ENCODE data around the gene BAX.
A peak's percentile ranks its signal among the peaks of the same experiment; 100 is the strongest.
"Not testable (repeated sequence)": the region's sequence is repeated elsewhere in the genome, so short reads cannot be mapped to it uniquely, and the experiment has no call there.

BAX gene
- 12.2 to 58.7 (median 23.0) reads per million in 17 experiments for total RNA-seq

DNA sequence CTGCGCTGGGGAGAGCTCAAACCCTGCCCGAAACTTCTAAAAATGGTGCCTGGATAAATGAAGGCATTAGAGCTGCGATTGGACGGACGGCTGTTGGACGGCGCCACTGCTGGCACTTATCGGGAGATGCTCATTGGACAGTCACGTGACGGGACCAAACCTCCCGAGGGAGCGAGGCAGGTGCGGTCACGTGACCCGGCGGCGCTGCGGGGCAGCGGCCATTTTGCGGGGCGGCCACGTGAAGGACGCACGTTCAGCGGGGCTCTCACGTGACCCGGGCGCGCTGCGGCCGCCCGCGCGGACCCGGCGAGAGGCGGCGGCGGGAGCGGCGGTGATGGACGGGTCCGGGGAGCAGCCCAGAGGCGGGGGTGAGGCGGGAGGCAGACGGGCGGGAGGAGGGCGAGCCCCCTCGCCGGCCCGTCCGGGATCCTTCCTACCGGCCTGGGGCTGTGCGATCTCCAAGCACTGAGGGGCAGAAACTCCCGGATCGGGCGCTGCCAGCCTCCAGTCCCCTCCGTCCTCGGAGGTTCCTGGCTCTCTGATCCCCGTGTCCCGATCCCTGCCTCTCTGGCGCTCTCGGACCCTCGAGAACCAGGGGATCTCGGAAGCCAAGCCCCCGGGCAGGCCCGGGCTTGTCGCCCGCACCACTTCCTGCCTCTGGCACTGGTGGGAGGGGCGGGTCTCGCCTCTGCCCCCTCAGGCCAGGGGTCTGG, at the start of gene BAX:
BAX (plus strand) TSS at position 281 of the 713 bp plus-strand sequence; CDS start at position 335, 54 bp downstream.
- DNase-seq: peak; percentile 92 to 97 (median 94)

GRCh38 chr19:48905664-48906063, 49.0 kb upstream of the BAX start:
- DNase-seq: no peak

DNA sequence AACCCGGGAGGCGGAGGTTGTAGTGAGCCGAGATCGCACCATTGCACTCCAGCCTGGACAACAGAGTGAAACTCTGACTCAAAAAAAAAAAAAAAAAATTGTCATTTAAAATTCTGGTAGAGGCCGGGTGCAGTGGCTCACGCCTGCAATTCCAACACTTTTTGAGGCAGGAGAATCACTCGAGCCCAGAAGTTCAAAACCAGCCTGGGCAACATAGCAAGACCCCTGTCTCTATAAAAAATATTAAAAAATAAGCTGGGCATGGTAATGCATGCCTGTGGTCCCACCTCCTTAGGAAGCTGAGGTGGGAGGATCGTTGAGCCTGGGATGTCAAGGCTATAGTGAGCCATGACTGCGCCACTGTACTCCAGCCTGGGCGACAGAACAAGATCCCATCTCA, 48.4 kb upstream of the BAX start:
- no peak for DNase-seq

DNA sequence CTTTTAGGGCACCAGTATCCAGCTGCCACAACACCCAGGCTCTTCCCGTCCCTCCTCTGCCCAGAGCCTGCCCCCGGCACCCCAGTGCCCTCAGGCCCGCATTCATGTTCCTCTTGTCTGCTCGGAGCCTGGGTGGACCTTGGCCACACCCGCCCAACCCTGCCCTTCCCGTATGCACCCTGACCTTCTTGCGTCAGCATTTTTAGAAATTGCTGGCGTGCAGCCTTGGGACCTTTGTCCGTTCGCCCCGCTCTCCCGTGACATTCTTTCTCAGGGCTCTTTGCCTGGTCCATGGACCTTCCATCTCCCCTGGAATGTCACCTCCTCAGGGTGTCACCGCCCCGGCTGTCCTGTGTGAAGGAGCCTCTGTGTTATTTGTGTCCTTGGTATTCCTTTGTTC, 47.0 kb upstream of the BAX start:
- DNase-seq: peak; percentile 54 to 83 (median 70)

GRCh38 chr19:48909424-48910077, 45.1 kb upstream of the BAX start:
- not testable (repeated sequence) for DNase-seq

DNA sequence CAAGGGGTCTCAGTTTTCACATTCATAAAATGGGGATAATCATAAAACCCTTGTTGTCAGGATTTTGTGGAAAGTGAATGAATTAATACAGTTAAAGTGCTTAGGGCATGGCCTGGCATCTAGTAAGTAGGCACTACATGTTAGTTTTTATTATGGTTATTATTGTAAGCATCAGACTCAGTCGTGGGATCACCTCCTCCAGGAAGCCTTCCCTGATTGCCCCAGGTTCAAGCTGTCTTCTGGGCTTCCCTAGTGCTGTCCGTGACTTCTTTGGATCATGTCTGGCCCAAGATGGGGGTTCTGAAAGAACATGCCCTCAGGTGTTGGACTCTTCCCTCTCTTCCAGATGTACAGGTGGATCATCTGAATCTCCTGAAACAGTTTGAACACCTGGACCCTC, 43.9 kb upstream of the BAX start:
- no peak for DNase-seq

- DNase-seq: peak in 1 of 4 experiments; percentile 21
These were observed 41.4 kb upstream of the BAX start for GRCh38 chr19:48913114-48913889.

- no peak for DNase-seq
These were observed 40.5 kb upstream of the BAX start for GRCh38 chr19:48914181-48914580.

DNA sequence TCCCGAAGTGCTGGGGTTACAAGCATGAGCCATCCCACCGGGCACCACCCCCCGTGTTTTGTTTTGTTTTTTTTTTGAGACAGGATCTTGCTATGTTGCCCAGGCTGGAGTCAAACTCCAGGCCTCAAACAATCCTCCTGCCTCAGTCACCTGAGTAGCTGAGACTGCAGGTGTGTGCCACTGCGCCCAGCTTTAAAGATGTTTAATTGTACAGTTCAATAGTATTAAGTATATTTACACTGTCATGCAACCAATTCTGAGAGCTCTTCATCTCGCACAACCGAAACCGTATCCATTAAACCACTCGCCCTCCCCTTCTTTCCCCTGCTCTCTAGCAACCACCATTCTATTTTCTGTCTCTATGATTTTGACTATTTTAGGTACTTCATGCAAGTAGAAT, 38.9 kb upstream of the BAX start:
- DNase-seq: no peak

GRCh38 chr19:48918071-48918470, 36.6 kb upstream of the BAX start:
- no peak for DNase-seq

- DNase-seq: peak in 1 of 4 experiments; percentile 32
These were observed 35.9 kb upstream of the BAX start for GRCh38 chr19:48918801-48919247.

DNA sequence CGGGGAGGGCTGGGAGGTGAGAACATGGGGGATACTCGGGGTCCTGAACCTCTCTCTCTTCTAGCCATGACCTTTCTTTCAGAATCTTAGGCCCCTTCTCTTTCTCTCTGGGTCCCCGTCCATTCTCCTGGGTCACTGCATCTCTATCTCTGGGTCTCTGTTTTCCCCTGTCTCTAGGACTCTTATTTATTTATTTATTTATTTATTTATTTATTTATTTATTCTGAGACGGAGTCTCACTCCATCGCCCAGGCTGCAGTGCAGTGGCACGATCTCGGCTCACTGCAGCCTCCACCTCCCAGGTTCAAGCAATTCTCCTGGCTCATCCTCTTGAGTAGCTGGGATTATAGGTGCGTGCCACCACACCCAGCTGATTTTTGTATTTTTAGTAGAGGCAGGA, 35.4 kb upstream of the BAX start:
- not testable (repeated sequence) for DNase-seq

DNA sequence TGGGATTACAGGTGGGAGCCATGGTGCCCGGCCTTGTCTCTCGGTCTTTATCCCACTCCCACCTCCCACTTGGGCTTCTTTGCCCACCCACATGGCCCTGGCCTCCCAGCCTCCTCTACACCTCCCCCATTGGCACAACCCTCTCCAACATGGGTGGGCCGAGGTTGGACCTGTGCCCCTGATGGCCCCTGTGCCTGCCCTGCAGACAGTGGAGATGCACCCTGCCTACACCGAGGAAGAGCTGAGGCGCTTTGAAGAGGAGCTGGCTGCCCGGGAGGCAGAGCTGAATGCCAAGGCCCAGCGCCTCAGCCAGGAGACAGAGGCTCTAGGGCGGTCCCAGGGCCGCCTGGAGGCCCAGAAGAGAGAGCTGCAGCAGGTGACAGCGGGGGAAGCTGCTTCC, 33.7 kb upstream of the BAX start:
- no peak for DNase-seq

GRCh38 chr19:48921721-48922500, 32.8 kb upstream of the BAX start:
- DNase-seq: no peak

DNA sequence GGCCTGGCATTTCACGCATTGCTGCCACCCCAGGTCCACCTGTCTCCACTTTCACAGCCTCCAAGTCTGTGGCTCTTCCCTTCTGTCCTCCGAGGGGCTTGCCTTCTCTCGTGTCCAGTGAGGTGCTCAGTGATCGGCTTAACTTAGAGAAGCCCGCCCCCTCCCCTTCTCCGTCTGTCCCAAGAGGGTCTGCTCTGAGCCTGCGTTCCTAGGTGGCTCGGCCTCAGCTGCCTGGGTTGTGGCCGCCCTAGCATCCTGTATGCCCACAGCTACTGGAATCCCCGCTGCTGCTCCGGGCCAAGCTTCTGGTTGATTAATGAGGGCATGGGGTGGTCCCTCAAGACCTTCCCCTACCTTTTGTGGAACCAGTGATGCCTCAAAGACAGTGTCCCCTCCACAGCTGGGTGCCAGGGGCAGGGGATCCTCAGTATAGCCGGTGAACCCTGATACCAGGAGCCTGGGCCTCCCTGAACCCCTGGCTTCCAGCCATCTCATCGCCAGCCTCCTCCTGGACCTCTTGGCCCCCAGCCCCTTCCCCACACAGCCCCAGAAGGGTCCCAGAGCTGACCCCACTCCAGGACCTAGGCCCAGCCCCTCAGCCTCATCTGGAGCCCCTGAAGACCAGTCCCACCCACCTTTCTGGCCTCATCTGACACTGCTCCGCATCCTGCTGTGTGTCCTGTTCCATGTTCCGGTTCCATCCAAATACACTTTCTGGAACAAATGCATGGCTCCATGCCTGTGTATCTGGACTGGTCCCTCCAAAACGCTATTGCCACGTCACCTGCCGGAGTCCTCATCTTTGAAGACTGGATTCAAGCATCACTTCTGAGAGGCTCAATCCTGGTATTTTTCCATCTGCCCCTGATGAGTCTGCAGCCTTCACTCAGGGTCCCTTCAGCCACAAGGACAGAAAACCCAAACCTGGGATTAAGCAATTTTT, 31.9 kb upstream of the BAX start:
- no peak for DNase-seq

DNA sequence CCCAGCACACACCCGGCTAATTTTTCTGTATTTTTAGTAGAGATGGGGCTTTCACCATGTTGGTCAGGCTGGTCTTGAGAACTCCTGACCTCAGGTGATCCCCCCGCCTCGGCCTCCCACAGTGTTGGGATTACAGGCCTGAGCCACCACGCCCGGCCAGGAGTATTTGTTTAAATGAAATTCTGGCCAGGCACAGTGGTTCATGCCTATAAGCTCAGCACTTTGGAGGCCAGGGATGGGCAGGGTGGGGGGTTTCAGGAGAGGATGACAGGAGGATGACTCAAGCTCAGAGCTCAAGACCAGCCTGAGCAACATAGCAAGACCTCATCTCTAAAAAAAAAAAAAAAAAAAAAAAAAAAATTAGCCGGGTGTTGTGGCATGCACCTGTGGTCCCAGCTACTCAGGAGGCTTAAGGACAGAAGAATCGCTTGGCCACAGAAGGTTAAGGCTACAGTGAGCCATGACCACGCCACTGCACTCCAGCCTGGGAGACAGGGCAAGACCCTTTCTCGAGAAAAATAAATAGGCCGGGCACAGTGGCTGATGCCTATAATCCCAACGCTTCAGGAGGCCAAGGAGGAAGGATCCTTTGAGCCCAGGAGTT, 29.3 kb upstream of the BAX start:
- peak in 1 of 4 experiments; percentile 49 for DNase-seq

GRCh38 chr19:48925890-48926289, 28.8 kb upstream of the BAX start:
- not testable (repeated sequence) for DNase-seq

DNA sequence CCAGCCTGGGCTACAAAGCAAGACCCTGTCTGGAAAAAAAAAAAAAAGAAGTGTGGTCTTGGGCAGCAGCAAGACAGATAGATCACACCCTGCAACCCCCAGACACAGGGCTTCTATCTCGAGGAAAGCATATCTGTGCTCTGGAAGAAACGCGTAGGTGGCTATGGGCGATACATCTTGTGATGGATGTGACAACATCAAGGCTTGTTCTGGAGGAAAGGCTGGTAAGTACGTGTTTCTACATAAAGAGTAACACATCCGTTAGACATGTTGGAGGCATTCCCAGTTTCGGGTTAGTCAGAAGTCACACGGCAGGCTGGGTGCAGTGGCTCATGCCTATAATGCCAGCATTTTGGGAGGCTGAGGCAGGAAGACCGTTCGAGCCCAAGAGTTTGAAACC, 27.8 kb upstream of the BAX start:
- DNase-seq: peak; percentile 89 to 98 (median 94)

GRCh38 chr19:48927692-48928091, 27.0 kb upstream of the BAX start:
- peak; percentile 47 to 78 (median 74) for DNase-seq

- DNase-seq: no peak
These were observed 26.3 kb upstream of the BAX start for GRCh38 chr19:48928164-48929025.
